GM12875 (cell line): ENCODE measurements around the gene F11.
"Not testable (repeated sequence)": the region's sequence is repeated elsewhere in the genome, so short reads cannot be mapped to it uniquely, and the experiment has no call there.

Experiments used
- H3K4me3 ChIP-seq: one replicate; pipeline ENCODE4 v1.5.1; 2011; ENCODE audit warnings: low read depth, low read length, control low read depth
- TF ChIP-seq, protein P1 (sequence below): IDR thresholded peaks from 2 replicates; pipeline ENCODE4 v1.5.1; 2011; ENCODE audit warnings: low read depth, mild to moderate bottlenecking, control low read depth, inconsistent platforms, low read length, moderate library complexity, borderline replicate concordance; ENCODE audit not compliant: insufficient read depth

The F11 gene

DNA sequence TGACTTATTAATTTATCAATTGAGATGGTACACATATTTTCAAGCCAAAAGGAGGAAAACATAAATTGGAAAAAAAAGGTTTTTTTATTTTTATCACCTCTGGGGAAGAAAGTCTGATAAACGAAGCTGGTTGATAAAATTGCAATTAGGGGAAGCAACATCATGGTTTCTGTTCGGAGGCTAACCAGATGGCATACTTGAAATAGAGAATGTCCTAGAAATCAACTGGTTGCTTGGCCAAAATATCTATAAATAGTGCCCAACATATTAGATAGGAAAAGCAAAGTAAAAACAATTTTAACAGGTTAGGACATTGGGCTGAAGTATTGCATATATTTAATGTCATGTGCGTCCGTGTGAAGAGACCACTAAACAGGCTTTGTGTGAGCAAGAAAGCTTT lies 24.4 kb upstream of the F11 start:
- TF ChIP-seq, protein P1, sequence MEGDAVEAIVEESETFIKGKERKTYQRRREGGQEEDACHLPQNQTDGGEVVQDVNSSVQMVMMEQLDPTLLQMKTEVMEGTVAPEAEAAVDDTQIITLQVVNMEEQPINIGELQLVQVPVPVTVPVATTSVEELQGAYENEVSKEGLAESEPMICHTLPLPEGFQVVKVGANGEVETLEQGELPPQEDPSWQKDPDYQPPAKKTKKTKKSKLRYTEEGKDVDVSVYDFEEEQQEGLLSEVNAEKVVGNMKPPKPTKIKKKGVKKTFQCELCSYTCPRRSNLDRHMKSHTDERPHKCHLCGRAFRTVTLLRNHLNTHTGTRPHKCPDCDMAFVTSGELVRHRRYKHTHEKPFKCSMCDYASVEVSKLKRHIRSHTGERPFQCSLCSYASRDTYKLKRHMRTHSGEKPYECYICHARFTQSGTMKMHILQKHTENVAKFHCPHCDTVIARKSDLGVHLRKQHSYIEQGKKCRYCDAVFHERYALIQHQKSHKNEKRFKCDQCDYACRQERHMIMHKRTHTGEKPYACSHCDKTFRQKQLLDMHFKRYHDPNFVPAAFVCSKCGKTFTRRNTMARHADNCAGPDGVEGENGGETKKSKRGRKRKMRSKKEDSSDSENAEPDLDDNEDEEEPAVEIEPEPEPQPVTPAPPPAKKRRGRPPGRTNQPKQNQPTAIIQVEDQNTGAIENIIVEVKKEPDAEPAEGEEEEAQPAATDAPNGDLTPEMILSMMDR: no peak
- no peak overlapping the region for H3K4me3 ChIP-seq

DNA sequence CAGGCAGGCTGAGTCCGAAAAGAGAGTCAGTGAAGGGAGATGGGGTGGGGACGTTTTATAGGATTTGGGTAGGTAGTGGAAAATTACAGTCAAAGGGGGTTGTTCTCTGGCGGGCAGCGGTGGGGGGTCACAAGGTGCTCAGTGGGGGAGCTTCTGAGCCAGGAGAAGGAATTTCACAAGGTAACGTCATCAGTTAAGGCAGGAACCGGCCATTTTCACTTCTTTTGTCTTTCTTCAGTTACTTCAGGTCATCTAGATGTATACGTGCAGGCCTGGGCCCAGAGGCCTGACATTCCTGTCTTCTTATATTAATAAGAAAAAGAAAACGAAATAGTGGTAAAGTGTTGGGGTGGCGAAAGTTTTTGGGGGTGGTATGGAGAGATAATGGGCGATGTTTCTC lies 24.0 kb upstream of the F11 start:
- not testable (repeated sequence) for H3K4me3 ChIP-seq

DNA sequence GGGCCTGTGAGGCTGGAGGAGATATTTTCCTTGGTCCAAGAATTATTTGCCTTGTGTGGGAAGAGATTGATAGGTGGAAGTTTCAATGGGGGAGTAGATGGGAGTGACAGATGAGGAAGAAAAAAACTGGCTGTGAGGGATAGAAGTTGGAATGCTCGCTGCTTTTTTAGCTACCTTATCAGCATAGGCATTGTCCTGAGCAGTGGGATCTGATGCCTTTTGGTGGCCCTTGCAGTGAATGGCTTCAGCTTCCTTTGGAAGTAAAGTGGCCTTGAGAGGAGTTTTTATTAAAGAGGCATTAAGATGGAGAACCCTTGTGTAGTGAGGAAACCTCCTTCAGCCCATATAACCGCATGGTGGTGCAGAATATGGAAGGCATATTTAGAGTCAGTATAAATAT lies 22.7 kb upstream of the F11 start:
- no peak overlapping the region for H3K4me3 ChIP-seq
- TF ChIP-seq, protein P1: no peak

DNA sequence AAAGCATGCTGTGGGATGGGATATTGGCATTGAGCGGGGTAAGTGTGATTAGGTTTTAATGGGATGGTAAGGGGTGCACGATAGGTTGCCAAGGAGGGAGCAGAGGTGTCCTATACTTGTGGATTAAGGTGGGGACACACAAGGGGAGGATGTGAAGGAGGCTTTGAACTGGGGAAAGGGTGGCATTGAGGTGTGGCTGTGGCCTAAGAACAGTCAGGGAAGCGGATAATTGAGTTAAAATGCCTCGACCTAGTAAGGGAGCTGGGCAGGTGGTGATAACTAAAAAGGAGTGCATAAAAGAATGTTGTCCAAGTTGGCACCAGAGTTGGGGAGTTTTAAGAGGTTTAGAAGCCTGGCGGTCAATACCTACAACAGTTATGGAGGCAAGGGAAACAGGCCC lies 21.2 kb upstream of the F11 start:
- TF ChIP-seq, protein P1: no peak
- no peak overlapping the region for H3K4me3 ChIP-seq

DNA sequence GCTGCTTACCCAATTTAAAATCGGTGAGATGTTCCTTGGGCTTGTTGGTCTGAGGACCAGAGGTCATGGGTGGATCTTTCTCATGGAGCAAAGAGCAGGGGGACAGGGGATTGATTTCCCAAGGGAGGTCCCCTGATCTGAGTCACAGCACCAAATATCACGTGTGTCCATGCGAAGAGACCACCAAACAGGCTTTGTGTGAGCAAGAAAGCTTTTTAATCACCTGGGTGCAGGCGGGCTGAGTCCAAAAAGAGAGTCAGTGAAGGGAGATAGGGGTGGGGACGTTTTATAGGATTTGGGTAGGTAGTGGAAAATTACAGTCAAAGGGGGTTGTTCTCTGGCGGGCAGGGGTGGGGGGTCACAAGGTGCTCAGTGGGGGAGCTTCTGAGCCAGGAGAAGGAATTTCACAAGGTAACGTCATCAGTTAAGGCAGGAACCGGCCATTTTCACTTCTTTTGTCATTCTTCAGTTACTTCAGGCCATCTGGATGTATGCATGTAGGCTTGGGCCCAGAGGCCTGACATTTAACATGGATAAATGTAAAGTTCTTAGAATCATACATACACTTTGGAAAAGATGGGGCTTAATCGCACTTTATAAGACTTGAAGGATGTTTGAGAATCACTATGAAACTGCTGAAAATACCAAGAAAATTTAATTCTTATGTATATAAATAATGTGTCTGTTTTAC lies 18.8 kb upstream of the F11 start:
- not testable (repeated sequence) for H3K4me3 ChIP-seq

DNA sequence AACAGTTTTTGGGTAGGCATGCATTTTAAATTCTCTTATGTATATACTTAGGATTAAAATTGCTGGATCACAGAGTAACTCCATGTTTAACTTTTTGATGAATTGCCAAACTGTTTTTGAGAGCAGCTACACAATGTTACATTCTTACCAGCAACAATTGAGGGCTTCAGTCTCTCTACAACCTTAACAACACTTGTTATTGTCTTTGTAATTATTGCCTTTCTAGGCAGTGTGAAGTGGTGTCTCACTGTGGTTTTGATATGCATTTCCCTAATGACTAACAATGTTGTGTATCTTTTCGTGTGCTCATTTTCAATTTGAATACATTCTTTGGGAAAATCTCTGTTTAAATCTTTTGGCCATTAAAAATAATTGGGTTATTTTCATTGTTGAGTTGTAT lies 17.3 kb upstream of the F11 start:
- H3K4me3 ChIP-seq: no peak overlapping the region
- TF ChIP-seq, protein P1: no peak

DNA sequence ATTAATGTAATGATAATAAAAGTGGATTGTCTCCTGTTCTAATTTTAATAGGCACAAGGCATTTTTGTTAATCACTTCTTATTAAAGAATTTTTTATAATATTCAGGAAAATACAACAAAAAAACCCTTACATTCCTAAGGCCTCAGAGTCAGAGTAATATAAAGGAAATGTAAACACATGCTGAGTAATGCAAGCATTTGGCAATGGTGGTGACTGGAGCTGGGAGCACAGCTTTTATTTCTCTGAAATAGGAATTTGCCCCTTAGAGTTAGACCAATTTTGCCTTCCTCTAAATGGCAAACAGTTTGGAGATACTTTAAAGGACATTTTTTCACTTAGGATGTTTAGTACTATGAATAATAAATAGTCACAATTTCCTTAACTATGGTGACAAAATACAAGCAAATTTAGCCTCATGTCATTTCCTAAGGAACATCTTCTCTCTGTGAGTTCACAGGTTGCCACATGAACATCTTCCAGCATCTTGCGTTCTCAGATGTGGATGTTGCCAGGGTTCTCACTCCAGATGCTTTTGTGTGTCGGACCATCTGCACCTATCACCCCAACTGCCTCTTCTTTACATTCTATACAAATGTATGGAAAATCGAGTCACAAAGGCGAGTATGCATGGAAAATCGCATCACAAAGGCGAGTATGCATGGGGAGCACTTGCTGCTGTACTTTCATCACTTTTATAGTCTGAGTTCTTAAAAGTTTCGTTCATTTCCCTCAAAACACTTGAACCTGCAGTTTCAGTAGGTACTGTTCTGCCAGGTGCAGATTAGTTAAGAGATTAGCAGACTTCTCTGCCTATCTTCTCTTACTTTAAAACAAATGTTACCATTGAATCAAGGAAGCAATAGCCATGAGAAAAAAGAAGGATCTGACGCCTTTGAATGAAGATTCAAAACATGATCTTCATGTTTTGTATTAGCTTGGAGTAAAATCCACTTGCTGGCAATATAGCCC lies 15.9 kb upstream of the F11 start:
- no peak overlapping the region for H3K4me3 ChIP-seq
- TF ChIP-seq, protein P1: no peak

DNA sequence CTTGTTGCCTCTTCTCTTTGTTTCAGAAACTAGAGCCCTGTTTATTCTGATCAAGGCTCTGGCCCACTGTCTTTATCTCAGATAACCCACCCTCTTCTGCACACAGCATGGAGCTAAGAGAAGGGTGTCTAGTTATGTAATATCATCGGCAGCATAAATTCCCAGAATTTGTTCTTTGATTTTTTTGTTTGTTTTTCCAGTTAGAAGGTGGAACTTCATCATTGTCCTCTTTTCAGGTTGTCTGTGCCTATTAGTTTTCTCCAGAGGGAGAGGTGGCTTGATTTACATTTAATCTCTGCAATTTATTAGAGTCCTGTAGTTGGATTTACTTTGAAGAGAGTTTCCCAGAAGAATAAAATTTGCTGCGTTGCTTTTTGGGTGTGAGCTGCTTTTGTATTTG lies 15.2 kb upstream of the F11 start:
- no peak overlapping the region for H3K4me3 ChIP-seq
- TF ChIP-seq, protein P1: no peak
